OCI-LY3 (cell line): Measurements from ENCODE around the gene VMP1.

ENCODE experiments used
- H2AFZ ChIP-seq: fragments of 200-600, 300-600 bp; shearing (Covaris generic); 2 replicates; pipeline ENCODE4 v1.6.0; 2014; ENCODE audit warnings: antibody characterized with exemption, low read depth, low read length
- H3K27ac ChIP-seq: fragments of 200-600, 300-600 bp; sonication (generic); 2 replicates; pipeline ENCODE4 v1.5.1; 2014; ENCODE audit warnings: mild to moderate bottlenecking, low read length, moderate library complexity, mixed read lengths
- H3K27me3 ChIP-seq: fragments of 200-600, 300-600 bp; sonication (generic); 2 replicates; pipeline ENCODE4 v1.6.1; 2014; ENCODE audit warnings: low read depth, low read length, mixed read lengths
- H3K36me3 ChIP-seq: fragments of 200-600, 300-600 bp; sonication (generic); replicated peaks from 2 replicates; pipeline ENCODE3; 2014; ENCODE audit warnings: low read depth, low read length, mixed read lengths
- H3K4me1 ChIP-seq: fragments of 300-600, 200-600 bp; sonication (generic); 2 replicates; pipeline ENCODE4 v1.6.1; 2014; ENCODE audit warnings: low read length, mixed read lengths
- H3K4me2 ChIP-seq: fragments of 200-600, 300-600 bp; sonication (generic); 2 replicates; pipeline ENCODE4 v1.6.1; 2014; ENCODE audit warnings: low read length, mixed read lengths
- H3K4me3 ChIP-seq: fragments of 300-600, 200-600 bp; sonication (generic); 2 replicates; pipeline ENCODE4 v1.5.1; 2014; ENCODE audit warnings: antibody characterized with exemption, mild to moderate bottlenecking, low read length, moderate library complexity
- H3K79me2 ChIP-seq: fragments of 300-600, 200-600 bp; shearing (Covaris generic); 2 replicates; pipeline ENCODE4 v1.6.1; 2014; ENCODE audit warnings: mild to moderate bottlenecking, low read length, mixed read lengths
- H3K9ac ChIP-seq: fragments of 300-600, 200-600 bp; shearing (Covaris generic); 2 replicates; pipeline ENCODE4 v1.6.0; 2014; ENCODE audit warnings: mild to moderate bottlenecking, low read length, moderate library complexity
- H3K9me3 ChIP-seq: fragments of 200-600, 300-600 bp; shearing (Covaris generic); 2 replicates; pipeline ENCODE4 v1.6.1; 2014; ENCODE audit warnings: low read length, mixed read lengths; ENCODE audit not compliant: insufficient read depth
- H4K20me1 ChIP-seq: fragments of 200-600, 300-600 bp; sonication (generic); 2 replicates; pipeline ENCODE4 v1.6.1; 2016; ENCODE audit warnings: low read length, mixed read lengths; ENCODE audit not compliant: insufficient read depth
- EZH2phosphoT487 ChIP-seq: fragments of 200-600 bp; shearing (Covaris generic); IDR thresholded peaks from 2 replicates; pipeline ENCODE4 v1.6.1; 2018; ENCODE audit warnings: antibody characterized with exemption, mixed run types, low read depth
- TF ChIP-seq, protein P1 (sequence below): fragments of 200-600, 300-600 bp; sonication (generic); IDR thresholded peaks from 2 replicates; pipeline ENCODE4 v1.5.1; 2014; ENCODE audit warnings: antibody characterized with exemption, low read length, low read depth

Gene VMP1

DNA sequence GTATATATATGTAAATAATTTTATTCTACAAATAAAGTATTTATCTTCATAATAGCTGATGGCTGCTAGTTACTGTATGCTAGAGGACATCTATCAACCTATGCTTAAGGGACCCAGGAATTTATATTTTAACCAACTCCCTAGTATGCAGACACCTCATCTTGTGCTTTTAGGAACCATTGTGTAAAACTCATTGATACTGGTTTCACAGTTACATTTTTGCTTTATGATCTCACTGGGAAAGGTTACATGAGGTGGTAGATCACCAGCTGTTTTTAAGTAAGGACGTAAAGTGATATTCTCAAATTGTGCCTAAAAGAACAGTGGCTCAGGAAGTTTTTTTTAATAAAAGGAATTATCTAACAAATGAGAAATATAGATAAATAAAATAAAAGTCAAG lies 56.4 kb downstream of the VMP1 start:
- H3K36me3 ChIP-seq: peaks cover 10% of the 10 kb centered on the region
- H2AFZ ChIP-seq: no peak overlapping the region
- peaks cover 7% of the 10 kb centered on the region for H3K4me1 ChIP-seq
- TF ChIP-seq, protein P1, sequence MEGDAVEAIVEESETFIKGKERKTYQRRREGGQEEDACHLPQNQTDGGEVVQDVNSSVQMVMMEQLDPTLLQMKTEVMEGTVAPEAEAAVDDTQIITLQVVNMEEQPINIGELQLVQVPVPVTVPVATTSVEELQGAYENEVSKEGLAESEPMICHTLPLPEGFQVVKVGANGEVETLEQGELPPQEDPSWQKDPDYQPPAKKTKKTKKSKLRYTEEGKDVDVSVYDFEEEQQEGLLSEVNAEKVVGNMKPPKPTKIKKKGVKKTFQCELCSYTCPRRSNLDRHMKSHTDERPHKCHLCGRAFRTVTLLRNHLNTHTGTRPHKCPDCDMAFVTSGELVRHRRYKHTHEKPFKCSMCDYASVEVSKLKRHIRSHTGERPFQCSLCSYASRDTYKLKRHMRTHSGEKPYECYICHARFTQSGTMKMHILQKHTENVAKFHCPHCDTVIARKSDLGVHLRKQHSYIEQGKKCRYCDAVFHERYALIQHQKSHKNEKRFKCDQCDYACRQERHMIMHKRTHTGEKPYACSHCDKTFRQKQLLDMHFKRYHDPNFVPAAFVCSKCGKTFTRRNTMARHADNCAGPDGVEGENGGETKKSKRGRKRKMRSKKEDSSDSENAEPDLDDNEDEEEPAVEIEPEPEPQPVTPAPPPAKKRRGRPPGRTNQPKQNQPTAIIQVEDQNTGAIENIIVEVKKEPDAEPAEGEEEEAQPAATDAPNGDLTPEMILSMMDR: no peak
- TF ChIP-seq EZH2phosphoT487: no peak
- no peak overlapping the region for H3K27ac ChIP-seq
- H3K4me3 ChIP-seq: no peak overlapping the region
- H3K4me2 ChIP-seq: no peak overlapping the region
- H3K9me3 ChIP-seq: no peaks in the 10 kb centered on the region
- no peaks in the 10 kb centered on the region for H3K27me3 ChIP-seq
- no peaks in the 10 kb centered on the region for H4K20me1 ChIP-seq
- no peak overlapping the region for H3K9ac ChIP-seq
- no peaks in the 10 kb centered on the region for H3K79me2 ChIP-seq

GRCh38 chr17:59764292-59764741 lies 56.9 kb downstream of the VMP1 start:
- peaks cover 6% of the 10 kb centered on the region for H3K36me3 ChIP-seq
- H3K4me3 ChIP-seq: no peak overlapping the region
- no peak overlapping the region for H3K9ac ChIP-seq
- H4K20me1 ChIP-seq: no peaks in the 10 kb centered on the region
- H3K79me2 ChIP-seq: no peaks in the 10 kb centered on the region
- TF ChIP-seq, protein P1: no peak
- no peak for TF ChIP-seq EZH2phosphoT487
- H3K27ac ChIP-seq: no peak overlapping the region
- H3K27me3 ChIP-seq: no peaks in the 10 kb centered on the region
- H2AFZ ChIP-seq: no peak overlapping the region
- no peaks in the 10 kb centered on the region for H3K9me3 ChIP-seq
- H3K4me2 ChIP-seq: no peak overlapping the region
- peaks cover 7% of the 10 kb centered on the region for H3K4me1 ChIP-seq

DNA sequence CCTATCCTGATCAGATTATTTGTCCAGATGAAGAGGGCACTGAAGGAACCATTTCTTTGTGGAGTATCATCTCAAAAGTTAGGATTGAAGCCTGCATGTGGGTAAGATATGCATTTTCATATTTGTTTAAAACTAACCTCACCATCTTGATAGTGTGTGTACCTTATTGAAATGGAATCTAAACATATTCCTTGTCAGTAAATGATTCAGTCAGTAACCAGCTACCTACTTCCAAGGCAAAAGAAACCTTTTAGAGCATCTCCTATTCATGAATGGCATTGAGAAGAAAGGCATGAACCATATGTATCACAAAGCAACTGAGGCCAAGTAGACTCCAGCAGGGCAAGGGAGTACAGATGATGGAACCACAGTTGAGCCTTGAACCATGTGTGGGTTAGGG lies 57.6 kb downstream of the VMP1 start:
- H3K27ac ChIP-seq: no peak overlapping the region
- H3K4me3 ChIP-seq: no peak overlapping the region
- no peaks in the 10 kb centered on the region for H4K20me1 ChIP-seq
- H3K27me3 ChIP-seq: no peaks in the 10 kb centered on the region
- H3K79me2 ChIP-seq: no peaks in the 10 kb centered on the region
- no peaks in the 10 kb centered on the region for H3K9me3 ChIP-seq
- no peak overlapping the region for H3K9ac ChIP-seq
- no peaks in the 10 kb centered on the region for H3K36me3 ChIP-seq
- no peak overlapping the region for H2AFZ ChIP-seq
- TF ChIP-seq EZH2phosphoT487: no peak
- TF ChIP-seq, protein P1: no peak
- H3K4me1 ChIP-seq: peaks cover 10% of the 10 kb centered on the region
- no peak overlapping the region for H3K4me2 ChIP-seq

DNA sequence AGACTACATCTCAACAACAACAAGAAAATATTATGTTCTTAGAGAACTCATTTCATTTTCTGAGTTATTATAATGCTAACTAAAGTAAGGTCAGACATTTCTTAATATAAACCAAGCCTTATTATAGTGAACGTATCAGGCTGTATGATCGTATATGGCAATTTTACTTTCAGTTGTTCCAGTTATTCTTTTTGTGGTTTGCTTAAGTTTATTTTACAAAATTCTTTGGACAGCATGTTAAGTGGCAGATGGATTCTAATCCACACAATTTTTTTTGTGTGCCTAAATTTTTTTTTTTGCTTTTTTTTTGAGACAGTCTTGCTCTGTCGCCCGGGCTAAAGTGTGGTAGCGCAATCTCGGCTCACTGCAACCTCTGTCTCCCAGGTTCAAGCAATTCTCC lies 59.0 kb downstream of the VMP1 start:
- no peaks in the 10 kb centered on the region for H3K79me2 ChIP-seq
- no peak overlapping the region for H3K4me2 ChIP-seq
- no peak overlapping the region for H2AFZ ChIP-seq
- H3K9ac ChIP-seq: no peak overlapping the region
- no peaks in the 10 kb centered on the region for H4K20me1 ChIP-seq
- no peak overlapping the region for H3K4me3 ChIP-seq
- TF ChIP-seq EZH2phosphoT487: no peak
- TF ChIP-seq, protein P1: no peak
- no peaks in the 10 kb centered on the region for H3K36me3 ChIP-seq
- no peak overlapping the region for H3K27ac ChIP-seq
- peaks cover 15% of the 10 kb centered on the region for H3K4me1 ChIP-seq
- no peaks in the 10 kb centered on the region for H3K27me3 ChIP-seq
- no peaks in the 10 kb centered on the region for H3K9me3 ChIP-seq
